Neural progenitor cell (in vitro differentiated cells): ENCODE data around the gene TRIM69. TPM values are rescaled to one million over a fixed set of nuclear protein-coding genes. Genes with fewer than 3 reads are reported as not detected.
"Not testable (repeated sequence)": the region's sequence is repeated elsewhere in the genome, so short reads cannot be mapped to it uniquely, and the experiment has no call there.

Source experiments
- DNase-seq: peaks from one replicate; pipeline ENCODE4 v3.0.0-alpha.2; 2016; ENCODE audit warnings: low spot score
- H2AFZ ChIP-seq: fragments of 200-600 bp; sonication (generic); replicated peaks from 2 replicates; pipeline ENCODE4 v1.6.1; 2016; ENCODE audit warnings: antibody characterized with exemption
- H3F3A ChIP-seq: fragments of 200-600 bp; sonication (generic); 2 replicates; pipeline ENCODE4 v1.6.1; 2016; ENCODE audit warnings: antibody characterized with exemption, low read depth
- H3K27ac ChIP-seq: fragments of 200-600 bp; sonication (generic); 2 replicates; pipeline ENCODE4 v1.5.1; 2016; ENCODE audit warnings: mild to moderate bottlenecking
- H3K27me3 ChIP-seq: fragments of 200-600 bp; sonication (generic); 2 replicates; pipeline ENCODE4 v1.6.1; 2016; ENCODE audit warnings: mild to moderate bottlenecking, moderate library complexity
- H3K36me3 ChIP-seq: fragments of 200-600 bp; sonication (generic); 2 replicates; pipeline ENCODE4 v1.5.1; 2016
- H3K4me1 ChIP-seq: fragments of 200-600 bp; sonication (generic); 2 replicates; pipeline ENCODE4 v1.6.1; 2016; ENCODE audit warnings: mixed run types
- H3K4me2 ChIP-seq: fragments of 200-600 bp; sonication (generic); 2 replicates; pipeline ENCODE4 v1.6.1; 2016
- H3K4me3 ChIP-seq: fragments of 200-600 bp; sonication (generic); 2 replicates; pipeline ENCODE4 v1.5.1; 2016
- H3K79me2 ChIP-seq: fragments of 200-600 bp; sonication (generic); 2 replicates; pipeline ENCODE4 v1.6.1; 2016; ENCODE audit warnings: low read depth
- H3K9ac ChIP-seq: fragments of 200-600 bp; sonication (generic); 2 replicates; pipeline ENCODE4 v1.6.1; 2016
- H3K9me3 ChIP-seq: fragments of 200-600 bp; sonication (generic); 2 replicates; pipeline ENCODE4 v1.5.1; 2016; ENCODE audit warnings: low read depth
- H4K20me1 ChIP-seq: fragments of 200-600 bp; sonication (generic); 2 replicates; pipeline ENCODE4 v1.6.1; 2016; ENCODE audit warnings: low read depth
- H3K27ac Mint-ChIP-seq: 3 replicates; pipeline ENCODE4 v1.8.0; 2021; ENCODE audit warnings: mixed read lengths
- H3K27me3 Mint-ChIP-seq: 2 replicates; pipeline ENCODE4 v1.8.0; 2022; ENCODE audit warnings: low read depth, mild to moderate bottlenecking, inconsistent platforms, moderate library complexity, mixed read lengths; ENCODE audit not compliant: insufficient read depth
- H3K36me3 Mint-ChIP-seq: 3 replicates; pipeline ENCODE4 v1.8.0; 2021; ENCODE audit warnings: mixed read lengths
- H3K4me1 Mint-ChIP-seq: 3 replicates; pipeline ENCODE4 v1.8.0; 2021; ENCODE audit warnings: mixed read lengths
- H3K4me3 Mint-ChIP-seq: 3 replicates; pipeline ENCODE4 v1.8.0; 2021; ENCODE audit warnings: mild to moderate bottlenecking, moderate library complexity, mixed read lengths
- H3K9me3 Mint-ChIP-seq: 3 replicates; pipeline ENCODE4 v1.8.0; 2020; ENCODE audit warnings: mixed read lengths
- EZH2 ChIP-seq: fragments of 200-600 bp; sonication (generic); IDR thresholded peaks from 2 replicates; pipeline ENCODE4 v1.6.1; 2017; ENCODE audit warnings: antibody characterized with exemption, mild to moderate bottlenecking, moderate library complexity
- EZH2phosphoT487 ChIP-seq: fragments of 200-600 bp; sonication (generic); IDR thresholded peaks from 2 replicates; pipeline ENCODE4 v1.6.1; 2017; ENCODE audit warnings: antibody characterized with exemption
- total RNA-seq: library from RNA; depleted of rRNA; stranded (reverse); fragments of >200 nt; gene quantifications from 2 replicates; pipeline ENCODE4 v1.2.3, GENCODE V29; 2015; ENCODE audit warnings: low replicate concordance
- TF ChIP-seq, protein P1 (sequence below): fragments of 200-600 bp; sonication (generic); IDR thresholded peaks from 2 replicates; pipeline ENCODE4 v1.5.1; 2017; ENCODE audit warnings: antibody characterized with exemption, mild to moderate bottlenecking

TRIM69 gene
- total RNA-seq, 1 donor from 2014 or later: 0.51 TPM

DNA sequence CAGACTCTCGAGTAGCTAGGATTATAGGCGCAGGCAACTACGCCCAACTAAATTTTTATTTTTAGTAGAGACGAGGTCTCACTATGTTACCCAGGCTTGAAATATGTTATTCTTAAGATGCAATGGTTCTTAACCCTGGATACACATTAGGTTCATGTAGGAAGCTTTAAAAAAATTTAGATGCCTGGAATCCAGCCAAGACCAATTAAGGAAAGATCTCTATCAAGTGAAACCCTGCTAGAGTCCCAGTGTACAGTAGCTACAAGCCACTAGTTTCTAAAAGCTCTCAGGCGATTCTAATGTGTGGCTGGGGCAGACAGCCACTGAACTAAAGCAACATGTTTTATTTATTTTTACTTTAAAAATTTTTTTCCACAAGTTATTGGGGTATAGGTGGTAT, 33.2 kb downstream of the TRIM69 start:
- no peak for DNase-seq
- H3K4me2 ChIP-seq: no peak overlapping the region
- TF ChIP-seq EZH2phosphoT487 (no peak), EZH2 (no peak)
- TF ChIP-seq, protein P1, sequence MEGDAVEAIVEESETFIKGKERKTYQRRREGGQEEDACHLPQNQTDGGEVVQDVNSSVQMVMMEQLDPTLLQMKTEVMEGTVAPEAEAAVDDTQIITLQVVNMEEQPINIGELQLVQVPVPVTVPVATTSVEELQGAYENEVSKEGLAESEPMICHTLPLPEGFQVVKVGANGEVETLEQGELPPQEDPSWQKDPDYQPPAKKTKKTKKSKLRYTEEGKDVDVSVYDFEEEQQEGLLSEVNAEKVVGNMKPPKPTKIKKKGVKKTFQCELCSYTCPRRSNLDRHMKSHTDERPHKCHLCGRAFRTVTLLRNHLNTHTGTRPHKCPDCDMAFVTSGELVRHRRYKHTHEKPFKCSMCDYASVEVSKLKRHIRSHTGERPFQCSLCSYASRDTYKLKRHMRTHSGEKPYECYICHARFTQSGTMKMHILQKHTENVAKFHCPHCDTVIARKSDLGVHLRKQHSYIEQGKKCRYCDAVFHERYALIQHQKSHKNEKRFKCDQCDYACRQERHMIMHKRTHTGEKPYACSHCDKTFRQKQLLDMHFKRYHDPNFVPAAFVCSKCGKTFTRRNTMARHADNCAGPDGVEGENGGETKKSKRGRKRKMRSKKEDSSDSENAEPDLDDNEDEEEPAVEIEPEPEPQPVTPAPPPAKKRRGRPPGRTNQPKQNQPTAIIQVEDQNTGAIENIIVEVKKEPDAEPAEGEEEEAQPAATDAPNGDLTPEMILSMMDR: no peak
- Mint-ChIP-seq H3K4me3 (no peak overlapping the region), H3K9me3 (peaks cover 37% of the 10 kb centered on the region), H3K4me1 (no peaks in the 10 kb centered on the region), H3K27me3 (peaks cover 2% of the 10 kb centered on the region), H3K36me3 (no peaks in the 10 kb centered on the region), H3K27ac (no peak overlapping the region)
- H3K9ac ChIP-seq: no peak overlapping the region
- H3F3A ChIP-seq: no peaks in the 10 kb centered on the region
- no peak overlapping the region for H3K4me3 ChIP-seq
- H3K9me3 ChIP-seq: no peaks in the 10 kb centered on the region
- no peak overlapping the region for H2AFZ ChIP-seq
- H3K4me1 ChIP-seq: no peaks in the 10 kb centered on the region
- H3K27me3 ChIP-seq: no peaks in the 10 kb centered on the region
- no peak overlapping the region for H3K27ac ChIP-seq
- H3K36me3 ChIP-seq: no peaks in the 10 kb centered on the region
- H3K79me2 ChIP-seq: no peaks in the 10 kb centered on the region
- H4K20me1 ChIP-seq: no peaks in the 10 kb centered on the region

DNA sequence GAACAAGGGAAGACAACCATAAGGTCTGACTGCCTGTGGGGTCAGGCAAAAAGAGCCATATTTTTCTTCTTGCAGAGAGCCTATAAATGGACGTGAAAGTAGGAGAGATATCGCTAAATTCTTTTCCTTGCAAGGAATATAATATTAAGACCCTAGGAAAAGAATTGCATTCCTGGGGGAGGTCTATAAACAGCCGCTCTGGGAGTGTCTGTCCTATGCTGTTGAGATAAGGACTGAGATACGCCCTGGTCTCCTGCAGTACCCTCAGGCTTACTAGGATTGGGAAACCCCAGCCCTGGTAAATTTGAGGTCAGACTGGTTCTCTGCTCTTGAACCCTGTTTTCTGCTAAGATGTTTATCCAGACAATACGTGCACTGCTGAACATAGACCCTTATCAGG, 34.4 kb downstream of the TRIM69 start:
- not testable (repeated sequence) for H3K4me3 ChIP-seq, H3K36me3 ChIP-seq, H3K4me3 Mint-ChIP-seq, H3K27ac ChIP-seq, DNase-seq, H3K9ac ChIP-seq, H3K4me1 ChIP-seq, H3F3A ChIP-seq, H4K20me1 ChIP-seq, H2AFZ ChIP-seq, H3K79me2 ChIP-seq, H3K27me3 ChIP-seq, H3K27me3 Mint-ChIP-seq, H3K27ac Mint-ChIP-seq, H3K9me3 ChIP-seq, H3K36me3 Mint-ChIP-seq, H3K4me1 Mint-ChIP-seq, H3K4me2 ChIP-seq
- peaks cover 37% of the 10 kb centered on the region for H3K9me3 Mint-ChIP-seq

DNA sequence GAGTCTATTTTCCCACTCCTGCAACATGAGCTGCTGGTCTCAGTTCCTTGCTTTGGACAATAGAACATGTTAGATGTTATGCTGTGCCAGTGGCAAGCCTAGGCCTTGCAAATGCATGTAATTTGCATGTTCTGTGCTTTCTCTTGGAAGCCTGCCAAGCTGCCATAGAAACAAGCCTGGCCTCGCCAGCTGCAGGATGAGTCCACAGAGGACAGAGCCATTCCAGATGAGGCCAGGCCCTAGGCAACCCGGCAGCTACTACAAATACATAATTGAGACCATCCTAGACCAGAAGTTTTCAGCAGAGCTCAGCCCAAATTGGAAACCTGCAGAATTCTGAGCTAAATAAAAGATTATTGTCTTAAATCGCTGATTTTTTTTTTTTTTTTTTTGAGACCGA, 39.6 kb downstream of the TRIM69 start:
- H3K4me1 ChIP-seq: no peaks in the 10 kb centered on the region
- H3K27me3 ChIP-seq: no peaks in the 10 kb centered on the region
- H3K36me3 ChIP-seq: no peaks in the 10 kb centered on the region
- TF ChIP-seq EZH2: no peak
- TF ChIP-seq EZH2phosphoT487: no peak
- TF ChIP-seq, protein P1: no peak
- no peaks in the 10 kb centered on the region for H3K9me3 ChIP-seq
- no peaks in the 10 kb centered on the region for H3K79me2 ChIP-seq
- H3K4me3 Mint-ChIP-seq: no peak overlapping the region
- DNase-seq: no peak
- no peaks in the 10 kb centered on the region for H4K20me1 ChIP-seq
- H3K9ac ChIP-seq: no peak overlapping the region
- H3K9me3 Mint-ChIP-seq: peaks cover 26% of the 10 kb centered on the region
- peak overlapping the region; percentile 15 for H2AFZ ChIP-seq
- peak overlapping the region; percentile 57 for H3K27ac Mint-ChIP-seq
- peaks cover 13% of the 10 kb centered on the region for H3K4me1 Mint-ChIP-seq
- H3F3A ChIP-seq: no peaks in the 10 kb centered on the region
- H3K4me3 ChIP-seq: no peak overlapping the region
- no peaks in the 10 kb centered on the region for H3K36me3 Mint-ChIP-seq
- peaks cover 2% of the 10 kb centered on the region for H3K27me3 Mint-ChIP-seq
- no peak overlapping the region for H3K4me2 ChIP-seq
- no peak overlapping the region for H3K27ac ChIP-seq

DNA sequence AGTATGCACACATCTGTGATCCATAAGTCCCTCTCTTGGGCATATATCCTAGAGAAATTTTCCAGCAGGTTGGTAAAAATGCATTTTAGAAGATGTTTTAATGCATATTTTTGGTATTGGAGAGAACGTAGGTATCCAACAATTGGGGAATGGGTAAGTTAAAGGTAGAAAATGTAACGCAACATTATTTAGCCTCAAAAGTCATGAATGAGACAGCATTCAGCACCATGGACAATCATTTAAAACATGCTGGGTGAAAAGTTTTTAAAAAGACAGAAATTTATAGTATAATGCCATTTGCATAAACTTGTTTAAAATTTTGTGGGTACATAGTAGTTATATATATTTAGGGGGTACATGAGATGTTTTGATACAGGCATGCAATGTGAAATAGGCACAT, 43.4 kb downstream of the TRIM69 start:
- Histone ChIP-seq H3K9ac (no peak overlapping the region), H3K4me2 (no peak overlapping the region), H3K36me3 (no peaks in the 10 kb centered on the region), H3K4me1 (no peaks in the 10 kb centered on the region), H3K9me3 (no peaks in the 10 kb centered on the region), H4K20me1 (no peaks in the 10 kb centered on the region), H2AFZ (no peak overlapping the region), H3K4me3 (no peak overlapping the region), H3K79me2 (no peaks in the 10 kb centered on the region), H3K27me3 (no peaks in the 10 kb centered on the region), H3K27ac (no peak overlapping the region), H3F3A (no peaks in the 10 kb centered on the region)
- no peak overlapping the region for H3K4me3 Mint-ChIP-seq
- peaks cover 20% of the 10 kb centered on the region for H3K4me1 Mint-ChIP-seq
- no peaks in the 10 kb centered on the region for H3K36me3 Mint-ChIP-seq
- H3K9me3 Mint-ChIP-seq: no peaks in the 10 kb centered on the region
- no peak for TF ChIP-seq EZH2
- no peak for TF ChIP-seq EZH2phosphoT487
- TF ChIP-seq, protein P1: no peak
- DNase-seq: no peak
- peaks cover 2% of the 10 kb centered on the region for H3K27me3 Mint-ChIP-seq
- H3K27ac Mint-ChIP-seq: no peak overlapping the region
